GM19452 (cell line): ENCODE data around the gene CNTNAP2.
"Not testable (repeated sequence)": the region's sequence is repeated elsewhere in the genome, so short reads cannot be mapped to it uniquely, and the experiment has no call there.

Experiments used
- ATAC-seq: cut with Tn5 transposase; IDR thresholded peaks from one replicate; pipeline ENCODE4 v1.9.1; 2021; ENCODE audit not compliant: unreplicated experiment

The CNTNAP2 gene

GRCh38 chr7:146865696-146866095, 749.1 kb downstream of the CNTNAP2 start:
- ATAC-seq = no peak

- ATAC-seq = no peak
These were observed 758.1 kb downstream of the CNTNAP2 start for GRCh38 chr7:146874722-146875121.

GRCh38 chr7:146875237-146875785, 758.7 kb downstream of the CNTNAP2 start:
- no peak for ATAC-seq

- ATAC-seq = no peak
These were observed 759.4 kb downstream of the CNTNAP2 start for GRCh38 chr7:146875981-146876380.

- no peak for ATAC-seq
These were observed 759.8 kb downstream of the CNTNAP2 start for GRCh38 chr7:146876411-146876810.

- no peak for ATAC-seq
These were observed 762.3 kb downstream of the CNTNAP2 start for GRCh38 chr7:146878901-146879300.

GRCh38 chr7:146885231-146885630, 768.6 kb downstream of the CNTNAP2 start:
- ATAC-seq = no peak

- ATAC-seq = no peak
These were observed 773.4 kb downstream of the CNTNAP2 start for GRCh38 chr7:146889806-146890555.

GRCh38 chr7:146892151-146892550, 775.5 kb downstream of the CNTNAP2 start:
- no peak for ATAC-seq

- ATAC-seq = no peak
These were observed 778.3 kb downstream of the CNTNAP2 start for GRCh38 chr7:146894927-146895326.

- no peak for ATAC-seq
These were observed 785.7 kb downstream of the CNTNAP2 start for GRCh38 chr7:146902266-146902665.

- ATAC-seq = no peak
These were observed 786.1 kb downstream of the CNTNAP2 start for GRCh38 chr7:146902728-146903127.

GRCh38 chr7:146905746-146906145, 789.1 kb downstream of the CNTNAP2 start:
- ATAC-seq = not testable (repeated sequence)

GRCh38 chr7:146922782-146923181, 806.2 kb downstream of the CNTNAP2 start:
- ATAC-seq = no peak

- ATAC-seq = no peak
These were observed 810.2 kb downstream of the CNTNAP2 start for GRCh38 chr7:146926841-146927240.

GRCh38 chr7:146937836-146938235, 821.2 kb downstream of the CNTNAP2 start:
- ATAC-seq = no peak

- ATAC-seq = no peak
These were observed 826.9 kb downstream of the CNTNAP2 start for GRCh38 chr7:146943483-146943882.

GRCh38 chr7:146948703-146949102, 832.1 kb downstream of the CNTNAP2 start:
- no peak for ATAC-seq

GRCh38 chr7:146956321-146956720, 839.7 kb downstream of the CNTNAP2 start:
- ATAC-seq = no peak

GRCh38 chr7:146956853-146957252, 840.3 kb downstream of the CNTNAP2 start:
- no peak for ATAC-seq

GRCh38 chr7:146960773-146961391, 844.3 kb downstream of the CNTNAP2 start:
- no peak for ATAC-seq

- no peak for ATAC-seq
These were observed 845.0 kb downstream of the CNTNAP2 start for GRCh38 chr7:146961617-146962016.
